OCI-LY3 (cell line): Measurements from ENCODE around the gene CCSER2.

Experiments used
- EZH2phosphoT487 ChIP-seq: fragments of 200-600 bp; shearing (Covaris generic); IDR thresholded peaks from 2 replicates; pipeline ENCODE4 v1.6.1; 2018; ENCODE audit warnings: antibody characterized with exemption, mixed run types, low read depth
- TF ChIP-seq, protein P1 (sequence below): fragments of 200-600, 300-600 bp; sonication (generic); IDR thresholded peaks from 2 replicates; pipeline ENCODE4 v1.5.1; 2014; ENCODE audit warnings: antibody characterized with exemption, low read length, low read depth

DNA sequence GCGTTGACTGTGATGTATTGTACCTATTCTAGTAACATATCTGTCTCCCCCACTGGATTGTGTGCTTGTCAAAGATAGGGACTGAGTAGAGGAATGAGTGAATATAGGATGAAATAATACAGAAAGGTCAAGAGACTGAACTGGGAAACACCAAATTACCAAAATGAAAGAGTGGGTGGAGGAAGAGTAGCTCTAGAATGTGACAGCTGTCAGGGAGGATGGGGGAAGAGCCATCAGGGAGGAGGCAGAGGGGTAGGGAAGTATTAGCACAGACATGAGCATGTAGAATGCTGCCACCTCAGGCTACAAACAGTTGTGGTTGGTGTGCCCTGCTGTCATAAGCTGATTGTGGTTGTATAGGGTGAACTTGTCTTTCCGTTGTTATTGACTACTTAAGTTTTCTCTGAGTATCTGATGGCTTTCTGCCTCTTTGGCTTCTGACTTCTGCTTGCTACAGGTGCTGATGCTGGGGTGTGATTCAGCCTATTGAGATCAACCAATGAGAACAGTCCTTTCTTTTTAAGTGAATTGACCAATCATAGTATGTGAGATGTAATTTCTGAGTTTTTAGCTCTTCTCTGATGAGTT lies 5.6 kb downstream of the CCSER2 start:
- TF ChIP-seq EZH2phosphoT487: no peak
- TF ChIP-seq, protein P1, sequence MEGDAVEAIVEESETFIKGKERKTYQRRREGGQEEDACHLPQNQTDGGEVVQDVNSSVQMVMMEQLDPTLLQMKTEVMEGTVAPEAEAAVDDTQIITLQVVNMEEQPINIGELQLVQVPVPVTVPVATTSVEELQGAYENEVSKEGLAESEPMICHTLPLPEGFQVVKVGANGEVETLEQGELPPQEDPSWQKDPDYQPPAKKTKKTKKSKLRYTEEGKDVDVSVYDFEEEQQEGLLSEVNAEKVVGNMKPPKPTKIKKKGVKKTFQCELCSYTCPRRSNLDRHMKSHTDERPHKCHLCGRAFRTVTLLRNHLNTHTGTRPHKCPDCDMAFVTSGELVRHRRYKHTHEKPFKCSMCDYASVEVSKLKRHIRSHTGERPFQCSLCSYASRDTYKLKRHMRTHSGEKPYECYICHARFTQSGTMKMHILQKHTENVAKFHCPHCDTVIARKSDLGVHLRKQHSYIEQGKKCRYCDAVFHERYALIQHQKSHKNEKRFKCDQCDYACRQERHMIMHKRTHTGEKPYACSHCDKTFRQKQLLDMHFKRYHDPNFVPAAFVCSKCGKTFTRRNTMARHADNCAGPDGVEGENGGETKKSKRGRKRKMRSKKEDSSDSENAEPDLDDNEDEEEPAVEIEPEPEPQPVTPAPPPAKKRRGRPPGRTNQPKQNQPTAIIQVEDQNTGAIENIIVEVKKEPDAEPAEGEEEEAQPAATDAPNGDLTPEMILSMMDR: no peak
